NCI-H524 (cell line): ENCODE measurements around the gene DDX39B.
A peak's percentile ranks its signal among the peaks of the same experiment; 100 is the strongest.

Source experiments
- DNase-seq, 2 experiments: peaks; one replicate each; lab custom pipeline; 2025; lab: John Stamatoyannopoulos, UW

Gene DDX39B

GRCh38 chr6:31575952-31576685 is 34.3 kb upstream of the DDX39B start:
- peak in 1 of 2 experiments; percentile 59 for DNase-seq

GRCh38 chr6:31575335-31575901 is 33.6 kb upstream of the DDX39B start, which contains the start of gene TNF:
Gene TNF, plus strand, starts transcription at chr6:31575565. Its CDS starts 177 bp downstream, at chr6:31575742.
- no peak for DNase-seq

- DNase-seq = no peak
Observed at GRCh38 chr6:31574106-31575061, 32.6 kb upstream of the DDX39B start.

- no peak for DNase-seq
Observed at GRCh38 chr6:31573239-31574105, 31.7 kb upstream of the DDX39B start.

GRCh38 chr6:31572041-31572911 is 30.5 kb upstream of the DDX39B start, which contains the start of gene LTA:
Gene LTA, plus strand, starts transcription at chr6:31572289. Its CDS starts 454 bp downstream, at chr6:31572743.
- DNase-seq = no peak

GRCh38 chr6:31569861-31570536 is 28.2 kb upstream of the DDX39B start:
- DNase-seq = no peak

GRCh38 chr6:31568537-31568961 is 26.7 kb upstream of the DDX39B start:
- DNase-seq = no peak

- DNase-seq = no peak
Observed at GRCh38 chr6:31567531-31568370, 25.9 kb upstream of the DDX39B start.

GRCh38 chr6:31560697-31561058 is 18.9 kb upstream of the DDX39B start:
- no peak for DNase-seq

- DNase-seq = no peak
Observed at GRCh38 chr6:31559958-31560696, 18.3 kb upstream of the DDX39B start.

- DNase-seq = no peak
Observed at GRCh38 chr6:31559606-31559957, 17.8 kb upstream of the DDX39B start.

GRCh38 chr6:31558631-31559500 is 17.1 kb upstream of the DDX39B start:
- no peak for DNase-seq

- no peak for DNase-seq
Observed at GRCh38 chr6:31558318-31558625, 16.5 kb upstream of the DDX39B start.

- no peak for DNase-seq
Observed at GRCh38 chr6:31557443-31558317, 15.9 kb upstream of the DDX39B start.

GRCh38 chr6:31556307-31556706 is 14.5 kb upstream of the DDX39B start:
- no peak for DNase-seq

GRCh38 chr6:31551371-31551770 is 9.6 kb upstream of the DDX39B start:
- peak; percentile 9 to 47 for DNase-seq

- no peak for DNase-seq
Observed at GRCh38 chr6:31548544-31548873, 6.7 kb upstream of the DDX39B start.
